HEK293 (cell line): ENCODE measurements around the gene NEK1.

ENCODE experiments used
- GFI1B ChIP-seq: fragments of 450-650 bp; formaldehyde crosslinking; IDR thresholded peaks from 2 replicates; pipeline ENCODE4 v1.5.1; 2016; ENCODE audit warnings: missing biosample characterization, missing genetic modification characterization
- MEIS1 ChIP-seq: sonication (generic); formaldehyde crosslinking; IDR thresholded peaks from 2 replicates; pipeline ENCODE4 v1.8.1; 2022; ENCODE audit warnings: missing genetic modification reagents, mild to moderate bottlenecking, borderline replicate concordance
- SALL2 ChIP-seq: fragments of 450-650 bp; formaldehyde crosslinking; IDR thresholded peaks from 2 replicates; pipeline ENCODE4 v1.5.0; 2017; ENCODE audit warnings: missing biosample characterization, mild to moderate bottlenecking, missing genetic modification characterization, borderline replicate concordance
- ZBTB17 ChIP-seq: fragments of 450-650 bp; formaldehyde crosslinking; IDR thresholded peaks from 2 replicates; pipeline ENCODE4 v1.5.1; 2016; ENCODE audit warnings: missing biosample characterization, missing genetic modification characterization
- ZBTB8A ChIP-seq: fragments of 450-650 bp; formaldehyde crosslinking; IDR thresholded peaks from 2 replicates; pipeline ENCODE4 v1.5.1; 2016; ENCODE audit warnings: missing biosample characterization, missing genetic modification characterization
- ZNF10 ChIP-seq: fragments of 450-650 bp; formaldehyde crosslinking; IDR thresholded peaks from 2 replicates; pipeline ENCODE4 v1.5.1; 2017; ENCODE audit warnings: missing biosample characterization, missing genetic modification characterization
- ZNF114 ChIP-seq: fragments of 450-650 bp; formaldehyde crosslinking; IDR thresholded peaks from 2 replicates; pipeline ENCODE4 v1.5.0; 2017; ENCODE audit warnings: missing biosample characterization, missing genetic modification characterization
- ZNF138 ChIP-seq: fragments of 450-650 bp; formaldehyde crosslinking; IDR thresholded peaks from 2 replicates; pipeline ENCODE4 v1.5.1; 2016; ENCODE audit warnings: missing biosample characterization, missing genetic modification characterization, borderline replicate concordance
- ZNF221 ChIP-seq: fragments of 450-650 bp; formaldehyde crosslinking; IDR thresholded peaks from 2 replicates; pipeline ENCODE4 v1.5.1; 2017; ENCODE audit warnings: missing biosample characterization, missing genetic modification characterization, borderline replicate concordance
- ZNF239 ChIP-seq: fragments of 450-650 bp; formaldehyde crosslinking; IDR thresholded peaks from 2 replicates; pipeline ENCODE4 v1.5.1; 2016; ENCODE audit warnings: missing biosample characterization, missing genetic modification characterization
- ZNF292 ChIP-seq: fragments of 450-650 bp; formaldehyde crosslinking; IDR thresholded peaks from 2 replicates; pipeline ENCODE4 v1.5.1; 2016; ENCODE audit warnings: low read depth, missing biosample characterization, missing genetic modification characterization, borderline replicate concordance
- ZNF302 ChIP-seq: fragments of 450-650 bp; formaldehyde crosslinking; IDR thresholded peaks from 2 replicates; pipeline ENCODE4 v1.5.1; 2016; ENCODE audit warnings: missing biosample characterization, missing genetic modification characterization, low read depth
- ZNF48 ChIP-seq: fragments of 450-650 bp; formaldehyde crosslinking; IDR thresholded peaks from 2 replicates; pipeline ENCODE4 v1.5.1; 2016; ENCODE audit warnings: missing biosample characterization, missing genetic modification characterization
- ZNF510 ChIP-seq: fragments of 450-650 bp; formaldehyde crosslinking; IDR thresholded peaks from 2 replicates; pipeline ENCODE4 v1.5.1; 2018; ENCODE audit warnings: mild to moderate bottlenecking, missing genetic modification characterization, missing biosample characterization; ENCODE audit not compliant: insufficient replicate concordance
- ZNF544 ChIP-seq: fragments of 450-650 bp; formaldehyde crosslinking; IDR thresholded peaks from 2 replicates; pipeline ENCODE4 v1.5.0; 2017; ENCODE audit warnings: missing biosample characterization, missing genetic modification characterization
- ZNF654 ChIP-seq: fragments of 450-650 bp; formaldehyde crosslinking; IDR thresholded peaks from 2 replicates; pipeline ENCODE4 v1.5.1; 2016; ENCODE audit warnings: low read depth, missing biosample characterization, missing genetic modification characterization
- ZNF777 ChIP-seq: fragments of 450-650 bp; formaldehyde crosslinking; IDR thresholded peaks from 2 replicates; pipeline ENCODE4 v1.5.1; 2017; ENCODE audit warnings: missing biosample characterization, missing genetic modification characterization, borderline replicate concordance
- ZNF830 ChIP-seq: fragments of 450-650 bp; IDR thresholded peaks from 2 replicates; pipeline ENCODE4 v1.5.0; 2018; ENCODE audit warnings: missing biosample characterization, missing genetic modification characterization, low read depth, mild to moderate bottlenecking, moderate library complexity
- ZNF843 ChIP-seq: fragments of 450-650 bp; formaldehyde crosslinking; IDR thresholded peaks from 2 replicates; pipeline ENCODE4 v1.5.1; 2016; ENCODE audit warnings: missing biosample characterization, missing genetic modification characterization
- TF ChIP-seq, protein P1 (sequence below): fragments of 450-650 bp; formaldehyde crosslinking; IDR thresholded peaks from 2 replicates; pipeline ENCODE4 v1.5.1; 2016; ENCODE audit warnings: missing biosample characterization, missing genetic modification characterization
- TF ChIP-seq, protein P2 (sequence below): fragments of 450-650 bp; formaldehyde crosslinking; IDR thresholded peaks from 2 replicates; pipeline ENCODE4 v1.5.1; 2016; ENCODE audit warnings: missing biosample characterization, missing genetic modification characterization
- TF ChIP-seq, protein P3 (sequence below): fragments of 450-650 bp; formaldehyde crosslinking; IDR thresholded peaks from 2 replicates; pipeline ENCODE4 v1.5.1; 2016; ENCODE audit warnings: missing biosample characterization, missing genetic modification characterization
- TF ChIP-seq, protein P4 (sequence below): fragments of 450-650 bp; formaldehyde crosslinking; IDR thresholded peaks from 2 replicates; pipeline ENCODE4; 2016; ENCODE audit warnings: missing biosample characterization, missing genetic modification characterization
- TF ChIP-seq, protein P5 (sequence below): fragments of 450-650 bp; formaldehyde crosslinking; IDR thresholded peaks from 2 replicates; pipeline ENCODE4 v1.5.1; 2017; ENCODE audit warnings: missing biosample characterization, missing genetic modification characterization
- TF ChIP-seq, protein P6 (sequence below): fragments of 450-650 bp; formaldehyde crosslinking; IDR thresholded peaks from 2 replicates; pipeline ENCODE4 v1.5.1; 2016; ENCODE audit warnings: missing biosample characterization, missing genetic modification characterization

Gene NEK1

DNA sequence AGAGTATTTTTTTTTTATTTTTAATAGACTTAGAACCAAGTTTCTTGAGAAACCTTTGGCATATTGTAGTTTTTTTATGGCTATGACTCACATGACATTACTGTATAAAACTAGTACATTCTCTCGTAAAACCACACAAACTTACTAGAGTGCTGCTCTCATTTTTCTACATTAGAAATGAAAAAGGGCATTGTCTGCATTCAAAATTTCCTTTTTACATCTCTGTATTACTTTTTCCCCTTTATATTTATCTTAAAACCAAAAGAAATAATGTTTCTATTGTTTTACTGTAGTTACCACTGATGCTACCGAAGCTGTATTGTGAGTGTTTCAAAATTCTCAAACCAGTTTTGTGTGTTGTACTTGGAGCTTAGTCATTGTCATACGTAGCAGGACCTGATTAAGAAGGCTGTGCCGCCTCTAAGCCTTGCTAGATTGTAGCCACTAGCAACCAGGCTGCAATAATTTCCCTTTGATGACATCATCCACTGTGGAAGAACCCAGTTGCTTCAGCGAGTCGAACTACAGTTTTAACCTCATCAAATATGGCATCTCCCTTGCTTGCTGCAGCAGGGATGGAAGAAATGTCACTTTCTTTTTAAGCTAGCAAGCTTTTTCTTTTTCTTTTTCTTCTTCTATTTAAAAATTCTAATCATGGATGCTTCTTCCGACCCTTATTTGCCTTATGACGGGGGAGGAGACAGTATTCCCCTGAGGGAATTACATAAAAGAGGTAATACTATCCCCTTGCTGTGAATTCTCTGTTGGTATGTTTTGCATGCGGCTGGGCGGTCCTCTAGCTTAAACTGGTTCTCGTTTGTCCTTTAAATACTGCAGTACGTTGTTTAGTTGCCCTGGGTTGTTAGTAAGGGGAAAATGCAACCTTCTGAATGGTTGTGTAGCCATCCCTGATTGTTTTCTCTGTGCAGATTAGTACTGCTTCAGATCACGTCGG, 47.6 kb upstream of the NEK1 start (continued):
- TF ChIP-seq, protein P1, sequence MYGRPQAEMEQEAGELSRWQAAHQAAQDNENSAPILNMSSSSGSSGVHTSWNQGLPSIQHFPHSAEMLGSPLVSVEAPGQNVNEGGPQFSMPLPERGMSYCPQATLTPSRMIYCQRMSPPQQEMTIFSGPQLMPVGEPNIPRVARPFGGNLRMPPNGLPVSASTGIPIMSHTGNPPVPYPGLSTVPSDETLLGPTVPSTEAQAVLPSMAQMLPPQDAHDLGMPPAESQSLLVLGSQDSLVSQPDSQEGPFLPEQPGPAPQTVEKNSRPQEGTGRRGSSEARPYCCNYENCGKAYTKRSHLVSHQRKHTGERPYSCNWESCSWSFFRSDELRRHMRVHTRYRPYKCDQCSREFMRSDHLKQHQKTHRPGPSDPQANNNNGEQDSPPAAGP (tag by site-specific recombination): 0 out of 2 replicates have a peak, but pooled peaks have one; percentile 57
- TF ChIP-seq ZNF654 (tag by site-specific recombination): no peak
- TF ChIP-seq ZNF239 (tag by site-specific recombination): no peak
- TF ChIP-seq ZBTB8A: peak; percentile 29; the same call in 1 of the 2 replicates
- no peak for TF ChIP-seq ZNF292 (tag by site-specific recombination)
- TF ChIP-seq ZNF10: no peak; the same call in 1 of the 2 replicates
- TF ChIP-seq, protein P2, sequence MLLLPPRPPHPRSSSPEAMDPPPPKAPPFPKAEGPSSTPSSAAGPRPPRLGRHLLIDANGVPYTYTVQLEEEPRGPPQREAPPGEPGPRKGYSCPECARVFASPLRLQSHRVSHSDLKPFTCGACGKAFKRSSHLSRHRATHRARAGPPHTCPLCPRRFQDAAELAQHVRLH (tag by site-specific recombination): no peak
- TF ChIP-seq ZNF843: peak; percentile 58; the same call in 1 of the 2 replicates
- no peak for TF ChIP-seq ZNF302
- TF ChIP-seq, protein P3, sequence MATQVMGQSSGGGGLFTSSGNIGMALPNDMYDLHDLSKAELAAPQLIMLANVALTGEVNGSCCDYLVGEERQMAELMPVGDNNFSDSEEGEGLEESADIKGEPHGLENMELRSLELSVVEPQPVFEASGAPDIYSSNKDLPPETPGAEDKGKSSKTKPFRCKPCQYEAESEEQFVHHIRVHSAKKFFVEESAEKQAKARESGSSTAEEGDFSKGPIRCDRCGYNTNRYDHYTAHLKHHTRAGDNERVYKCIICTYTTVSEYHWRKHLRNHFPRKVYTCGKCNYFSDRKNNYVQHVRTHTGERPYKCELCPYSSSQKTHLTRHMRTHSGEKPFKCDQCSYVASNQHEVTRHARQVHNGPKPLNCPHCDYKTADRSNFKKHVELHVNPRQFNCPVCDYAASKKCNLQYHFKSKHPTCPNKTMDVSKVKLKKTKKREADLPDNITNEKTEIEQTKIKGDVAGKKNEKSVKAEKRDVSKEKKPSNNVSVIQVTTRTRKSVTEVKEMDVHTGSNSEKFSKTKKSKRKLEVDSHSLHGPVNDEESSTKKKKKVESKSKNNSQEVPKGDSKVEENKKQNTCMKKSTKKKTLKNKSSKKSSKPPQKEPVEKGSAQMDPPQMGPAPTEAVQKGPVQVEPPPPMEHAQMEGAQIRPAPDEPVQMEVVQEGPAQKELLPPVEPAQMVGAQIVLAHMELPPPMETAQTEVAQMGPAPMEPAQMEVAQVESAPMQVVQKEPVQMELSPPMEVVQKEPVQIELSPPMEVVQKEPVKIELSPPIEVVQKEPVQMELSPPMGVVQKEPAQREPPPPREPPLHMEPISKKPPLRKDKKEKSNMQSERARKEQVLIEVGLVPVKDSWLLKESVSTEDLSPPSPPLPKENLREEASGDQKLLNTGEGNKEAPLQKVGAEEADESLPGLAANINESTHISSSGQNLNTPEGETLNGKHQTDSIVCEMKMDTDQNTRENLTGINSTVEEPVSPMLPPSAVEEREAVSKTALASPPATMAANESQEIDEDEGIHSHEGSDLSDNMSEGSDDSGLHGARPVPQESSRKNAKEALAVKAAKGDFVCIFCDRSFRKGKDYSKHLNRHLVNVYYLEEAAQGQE (tag by site-specific recombination): no peak
- no peak for TF ChIP-seq ZNF777
- TF ChIP-seq, protein P4, sequence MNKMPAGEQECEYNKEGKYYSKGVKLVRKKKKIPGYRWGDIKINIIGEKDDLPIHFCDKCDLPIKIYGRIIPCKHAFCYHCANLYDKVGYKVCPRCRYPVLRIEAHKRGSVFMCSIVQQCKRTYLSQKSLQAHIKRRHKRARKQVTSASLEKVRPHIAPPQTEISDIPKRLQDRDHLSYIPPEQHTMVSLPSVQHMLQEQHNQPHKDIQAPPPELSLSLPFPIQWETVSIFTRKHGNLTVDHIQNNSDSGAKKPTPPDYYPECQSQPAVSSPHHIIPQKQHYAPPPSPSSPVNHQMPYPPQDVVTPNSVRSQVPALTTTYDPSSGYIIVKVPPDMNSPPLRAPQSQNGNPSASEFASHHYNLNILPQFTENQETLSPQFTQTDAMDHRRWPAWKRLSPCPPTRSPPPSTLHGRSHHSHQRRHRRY (tag by site-specific recombination): no peak
- no peak for TF ChIP-seq ZNF510 (tag by site-specific recombination)
- TF ChIP-seq, protein P5, sequence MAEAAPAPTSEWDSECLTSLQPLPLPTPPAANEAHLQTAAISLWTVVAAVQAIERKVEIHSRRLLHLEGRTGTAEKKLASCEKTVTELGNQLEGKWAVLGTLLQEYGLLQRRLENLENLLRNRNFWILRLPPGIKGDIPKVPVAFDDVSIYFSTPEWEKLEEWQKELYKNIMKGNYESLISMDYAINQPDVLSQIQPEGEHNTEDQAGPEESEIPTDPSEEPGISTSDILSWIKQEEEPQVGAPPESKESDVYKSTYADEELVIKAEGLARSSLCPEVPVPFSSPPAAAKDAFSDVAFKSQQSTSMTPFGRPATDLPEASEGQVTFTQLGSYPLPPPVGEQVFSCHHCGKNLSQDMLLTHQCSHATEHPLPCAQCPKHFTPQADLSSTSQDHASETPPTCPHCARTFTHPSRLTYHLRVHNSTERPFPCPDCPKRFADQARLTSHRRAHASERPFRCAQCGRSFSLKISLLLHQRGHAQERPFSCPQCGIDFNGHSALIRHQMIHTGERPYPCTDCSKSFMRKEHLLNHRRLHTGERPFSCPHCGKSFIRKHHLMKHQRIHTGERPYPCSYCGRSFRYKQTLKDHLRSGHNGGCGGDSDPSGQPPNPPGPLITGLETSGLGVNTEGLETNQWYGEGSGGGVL: no peak
- TF ChIP-seq ZNF830: no peak
- no peak for TF ChIP-seq ZNF544 (tag by site-specific recombination)
- TF ChIP-seq ZNF114: no peak
- TF ChIP-seq, protein P6, sequence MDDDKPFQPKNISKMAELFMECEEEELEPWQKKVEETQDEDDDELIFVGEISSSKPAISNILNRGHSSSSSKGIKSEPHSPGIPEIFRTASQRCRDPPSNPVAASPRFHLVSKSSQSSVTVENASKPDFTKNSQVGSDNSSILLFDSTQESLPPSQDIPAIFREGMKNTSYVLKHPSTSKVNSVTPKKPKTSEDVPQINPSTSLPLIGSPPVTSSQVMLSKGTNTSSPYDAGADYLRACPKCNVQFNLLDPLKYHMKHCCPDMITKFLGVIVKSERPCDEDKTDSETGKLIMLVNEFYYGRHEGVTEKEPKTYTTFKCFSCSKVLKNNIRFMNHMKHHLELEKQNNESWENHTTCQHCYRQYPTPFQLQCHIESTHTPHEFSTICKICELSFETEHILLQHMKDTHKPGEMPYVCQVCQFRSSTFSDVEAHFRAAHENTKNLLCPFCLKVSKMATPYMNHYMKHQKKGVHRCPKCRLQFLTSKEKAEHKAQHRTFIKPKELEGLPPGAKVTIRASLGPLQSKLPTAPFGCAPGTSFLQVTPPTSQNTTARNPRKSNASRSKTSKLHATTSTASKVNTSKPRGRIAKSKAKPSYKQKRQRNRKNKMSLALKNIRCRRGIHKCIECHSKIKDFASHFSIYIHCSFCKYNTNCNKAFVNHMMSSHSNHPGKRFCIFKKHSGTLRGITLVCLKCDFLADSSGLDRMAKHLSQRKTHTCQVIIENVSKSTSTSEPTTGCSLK: no peak
- no peak for TF ChIP-seq SALL2 (tag by site-specific recombination)
- TF ChIP-seq ZNF221 (tag by site-specific recombination): no peak
- no peak for TF ChIP-seq MEIS1 (CRISPR knock-in tag)
- TF ChIP-seq ZBTB17 (tag by site-specific recombination): peak; percentile 88
- no peak for TF ChIP-seq ZNF48 (tag by site-specific recombination)
- no peak for TF ChIP-seq ZNF138
- no peak for TF ChIP-seq GFI1B
